Activated CD4-positive, alpha-beta T cell treated with anti-CD3 and anti-CD28 coated beads, Interleukin-2, amount 50 U/mL, for 24 hours (primary cell): ENCODE measurements around the gene ASTN2.

Source experiments
- DNase-seq, 2 donors: peaks; one replicate each; pipeline ENCODE4 v3.0.0-alpha.2; 2020; ENCODE audit warnings: low read depth in 1 of 2, low spot score in 1 of 2

The ASTN2 gene

GRCh38 chr9:116405321-116405720, 1009.5 kb downstream of the ASTN2 start:
- DNase-seq = no peak

GRCh38 chr9:116404228-116404627, 1010.6 kb downstream of the ASTN2 start:
- no peak for DNase-seq

- DNase-seq = no peak
Observed at GRCh38 chr9:116403171-116403570, 1011.7 kb downstream of the ASTN2 start.

- no peak for DNase-seq
Observed at GRCh38 chr9:116395699-116396037, 1019.2 kb downstream of the ASTN2 start.

- no peak for DNase-seq
Observed at GRCh38 chr9:116394894-116395698, 1019.8 kb downstream of the ASTN2 start.

GRCh38 chr9:116394070-116394469, 1020.8 kb downstream of the ASTN2 start:
- DNase-seq = no peak

GRCh38 chr9:116393198-116393597, 1021.7 kb downstream of the ASTN2 start:
- DNase-seq = no peak

- no peak for DNase-seq
Observed at GRCh38 chr9:116391306-116391900, 1023.5 kb downstream of the ASTN2 start.

- no peak for DNase-seq
Observed at GRCh38 chr9:116390303-116391228, 1024.3 kb downstream of the ASTN2 start.

GRCh38 chr9:116389541-116390302, 1025.1 kb downstream of the ASTN2 start:
- no peak for DNase-seq

GRCh38 chr9:116387934-116388698, 1026.7 kb downstream of the ASTN2 start:
- DNase-seq = no peak

GRCh38 chr9:116383936-116384335, 1030.9 kb downstream of the ASTN2 start:
- no peak for DNase-seq

GRCh38 chr9:116383133-116383532, 1031.7 kb downstream of the ASTN2 start:
- DNase-seq = no peak

GRCh38 chr9:116382053-116382452, 1032.8 kb downstream of the ASTN2 start:
- DNase-seq = no peak

- DNase-seq = no peak
Observed at GRCh38 chr9:116381350-116381749, 1033.5 kb downstream of the ASTN2 start.

- no peak for DNase-seq
Observed at GRCh38 chr9:116380496-116380995, 1034.3 kb downstream of the ASTN2 start.

- no peak for DNase-seq
Observed at GRCh38 chr9:116379821-116380220, 1035.0 kb downstream of the ASTN2 start.

GRCh38 chr9:116378873-116379272, 1036.0 kb downstream of the ASTN2 start:
- DNase-seq = no peak

- DNase-seq = no peak
Observed at GRCh38 chr9:116377179-116377798, 1037.6 kb downstream of the ASTN2 start.
